NAMALWA (cell line): Measurements from ENCODE around the gene MYO9B.
"Not testable (repeated sequence)": the region's sequence is repeated elsewhere in the genome, so short reads cannot be mapped to it uniquely, and the experiment has no call there.

Source experiments
- DNase-seq: peaks from one replicate; pipeline ENCODE4 v3.0.0-alpha.2; 2015; ENCODE audit warnings: low spot score

The MYO9B gene

DNA sequence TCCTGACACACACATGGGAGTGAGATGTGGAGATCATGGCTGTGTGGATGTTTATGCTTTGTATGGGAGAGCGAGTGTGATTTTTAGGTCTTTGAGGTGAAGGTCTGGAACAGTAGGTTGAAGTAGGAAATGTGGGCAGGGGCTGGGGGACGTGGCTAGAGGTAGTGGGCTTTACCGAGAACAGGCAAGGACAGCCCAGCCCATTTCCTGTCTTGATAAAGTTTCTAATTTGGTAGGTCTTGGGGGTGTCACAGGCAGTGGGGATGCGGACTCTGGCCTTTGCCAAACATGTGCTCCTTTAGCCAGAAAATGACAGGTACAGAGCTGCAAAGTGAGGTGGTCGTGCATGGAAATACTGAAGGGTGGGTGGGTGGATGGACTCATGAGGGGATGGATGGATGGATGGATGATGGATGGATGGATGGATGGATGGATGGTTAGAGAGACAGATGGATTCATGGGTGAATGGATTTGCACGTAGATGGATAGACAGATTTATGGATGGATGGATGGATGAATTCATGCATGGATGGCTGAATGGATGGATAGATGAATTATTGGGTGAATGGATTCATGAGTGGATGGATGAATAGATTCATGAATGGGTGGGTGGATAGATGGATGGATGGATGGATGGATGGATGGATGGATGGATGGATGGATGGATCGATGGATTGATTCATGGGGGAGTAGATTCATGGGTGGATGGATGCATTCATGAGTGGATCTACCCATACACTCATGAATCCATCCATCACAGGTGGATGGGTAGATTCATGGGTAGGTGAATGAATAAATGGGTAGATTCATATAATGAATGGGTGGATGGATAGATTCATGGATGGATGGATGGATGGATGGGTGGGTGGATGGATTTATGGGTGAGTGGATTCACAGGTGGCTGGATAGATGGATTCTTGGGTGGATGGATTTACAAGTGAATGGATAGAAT is 70.2 kb downstream of the MYO9B start:
- no peak for DNase-seq

DNA sequence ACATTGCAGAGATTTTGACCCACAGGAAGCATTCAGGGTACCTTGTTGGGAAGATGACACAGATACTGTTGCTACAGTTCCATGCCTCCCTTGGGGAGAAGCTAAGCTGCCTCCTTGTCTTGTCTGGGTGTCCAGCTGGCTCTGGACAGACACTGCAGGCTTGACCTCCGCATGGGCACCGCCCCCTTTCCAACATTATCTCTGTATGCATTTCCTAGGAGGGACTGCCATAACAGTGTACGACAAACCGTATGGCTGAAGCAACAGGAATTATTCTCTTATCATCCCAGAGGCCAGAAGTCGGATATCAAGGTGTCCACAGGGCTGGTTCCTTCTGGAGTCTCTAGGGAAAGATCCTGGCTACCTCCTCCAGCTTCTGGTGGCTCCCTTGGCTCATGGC is 72.6 kb downstream of the MYO9B start:
- no peak for DNase-seq

DNA sequence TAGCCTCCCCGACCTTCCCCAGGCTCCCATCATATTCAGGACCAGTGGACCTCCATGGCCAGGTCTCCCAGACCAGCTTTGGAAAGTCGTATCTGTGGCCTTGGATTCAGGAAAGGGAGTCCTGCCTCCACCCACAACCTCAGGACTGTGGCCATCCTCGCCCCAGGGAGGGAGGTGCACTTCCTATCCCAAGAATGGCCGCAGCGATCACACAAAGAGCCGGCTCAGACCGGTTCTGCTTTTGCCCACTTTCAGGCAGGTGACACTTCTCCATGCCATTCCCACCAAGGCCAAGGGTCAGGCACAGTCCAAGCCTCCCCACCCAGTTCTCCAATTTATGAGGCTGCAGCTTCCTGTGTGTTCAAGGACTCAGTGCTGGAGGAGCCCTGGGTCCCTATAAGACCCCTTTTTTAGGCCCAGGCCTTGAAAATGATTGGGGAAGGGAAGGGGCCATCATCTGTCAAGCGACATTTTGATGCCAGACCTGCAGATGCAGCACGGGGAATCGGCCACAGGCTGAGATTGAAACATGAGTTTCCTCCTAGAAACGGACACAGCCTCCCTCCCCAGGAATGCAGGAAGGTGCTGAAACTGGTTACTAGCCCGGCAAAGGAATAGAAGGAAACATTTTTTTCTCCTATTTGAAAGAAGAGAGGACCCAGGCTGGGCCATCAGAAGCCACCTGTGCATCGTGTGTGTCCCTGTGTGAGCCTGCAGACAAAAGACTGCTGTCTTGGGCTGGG is 74.0 kb downstream of the MYO9B start:
- no peak for DNase-seq

DNA sequence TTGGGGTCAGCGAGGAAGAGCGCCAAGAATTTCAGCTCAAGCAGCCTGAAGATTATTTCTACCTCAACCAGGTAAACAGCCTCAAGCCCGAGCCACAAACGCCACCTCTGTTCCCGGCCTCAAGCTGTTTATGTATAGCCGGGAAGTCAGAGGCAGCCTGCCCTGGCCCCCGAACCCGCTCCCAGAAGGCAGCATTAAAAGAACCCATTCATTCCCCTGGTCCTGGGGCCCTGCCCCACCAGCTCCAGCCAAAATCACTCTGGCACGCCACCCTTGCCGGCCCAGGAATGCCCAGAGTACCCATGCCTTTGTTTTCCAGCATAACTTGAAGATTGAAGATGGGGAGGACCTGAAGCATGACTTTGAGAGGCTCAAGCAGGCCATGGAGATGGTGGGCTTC is 78.4 kb downstream of the MYO9B start:
- DNase-seq, result no peak

DNA sequence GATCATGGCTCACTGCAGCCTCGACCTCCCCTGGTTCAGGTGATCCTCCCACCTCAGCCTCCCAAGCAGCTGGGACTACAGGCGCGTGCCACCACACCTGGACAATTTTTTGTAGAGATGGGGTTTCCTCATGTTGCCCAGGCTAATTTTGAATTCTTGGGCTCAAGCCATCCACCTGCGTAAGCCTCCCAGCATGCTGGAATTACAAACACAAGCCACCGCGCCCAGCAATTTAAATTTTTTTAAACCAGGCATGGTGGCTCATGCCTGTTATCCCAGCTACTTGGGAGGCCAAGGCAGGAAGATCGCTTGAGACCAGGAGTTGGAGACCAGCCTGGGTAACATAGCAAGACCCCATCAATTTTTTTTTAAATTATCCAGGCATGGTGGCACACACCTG is 79.7 kb downstream of the MYO9B start:
- DNase-seq, result no peak

DNA sequence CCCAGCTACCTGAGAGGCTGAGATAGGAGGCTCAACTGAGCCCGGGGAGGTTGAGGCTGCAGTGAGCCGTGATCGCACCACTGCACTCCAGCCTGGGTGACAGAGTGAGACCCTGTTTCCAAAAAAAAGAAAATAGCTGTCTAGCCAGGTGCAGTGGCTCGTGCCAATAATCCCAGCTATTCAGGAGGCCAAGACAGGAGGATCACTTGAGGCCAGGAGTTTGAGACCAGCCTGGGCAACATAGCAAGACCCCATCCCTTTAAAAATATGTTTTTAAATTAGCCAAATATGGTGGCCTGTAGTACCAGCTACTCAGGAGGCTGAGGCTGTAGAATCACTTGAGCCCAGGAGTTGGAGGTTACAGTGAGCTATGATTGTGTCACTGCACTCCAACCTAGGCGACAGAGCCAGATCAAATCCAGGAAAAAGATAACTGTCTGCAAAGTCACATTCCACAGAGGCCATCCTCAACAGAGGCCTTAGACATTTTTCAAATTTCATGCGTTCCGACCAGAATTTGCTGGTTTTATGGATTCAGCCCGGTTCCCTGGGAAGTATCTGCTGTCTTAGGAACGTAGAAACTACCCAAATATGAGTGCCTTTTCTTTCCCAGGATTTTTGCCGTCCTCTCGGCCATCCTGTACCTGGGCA is 80.8 kb downstream of the MYO9B start:
- no peak for DNase-seq

DNA sequence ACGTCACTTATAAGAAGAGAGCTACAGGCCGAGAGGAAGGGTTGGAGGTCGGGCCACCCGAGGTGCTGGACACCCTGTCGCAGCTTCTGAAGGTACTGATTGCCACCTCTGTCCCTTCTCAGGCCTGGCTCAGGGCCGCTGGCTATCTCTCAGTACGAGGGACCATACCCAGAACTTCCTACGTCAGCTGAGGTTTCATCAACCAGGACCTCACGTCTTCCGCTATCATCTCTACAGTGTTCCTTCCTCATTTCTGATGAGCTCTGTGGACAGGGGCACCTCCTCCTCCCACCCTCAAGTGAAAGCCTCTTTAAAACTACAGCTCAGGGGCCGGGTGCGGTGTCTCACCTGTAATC is 81.3 kb downstream of the MYO9B start:
- DNase-seq, result no peak

DNA sequence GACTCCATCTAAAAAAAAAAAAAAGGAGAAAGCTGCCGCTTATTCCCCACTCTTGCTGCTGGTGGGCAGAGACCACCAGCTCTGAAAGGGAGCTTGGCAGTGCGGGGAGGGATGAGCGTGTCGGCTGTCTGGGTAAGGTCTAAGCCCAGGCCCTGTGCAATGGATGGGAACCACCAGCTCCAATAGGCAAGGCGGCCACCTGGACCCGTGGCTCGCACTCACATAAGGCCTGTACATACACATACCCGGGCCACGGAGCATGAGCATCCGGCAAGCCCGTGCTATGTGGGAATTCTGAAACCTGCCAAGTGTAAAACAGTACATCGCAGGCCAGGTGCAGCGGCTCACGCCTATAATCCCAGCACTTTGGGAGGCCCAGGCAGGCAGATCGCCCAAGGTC is 83.0 kb downstream of the MYO9B start:
- no peak for DNase-seq

DNA sequence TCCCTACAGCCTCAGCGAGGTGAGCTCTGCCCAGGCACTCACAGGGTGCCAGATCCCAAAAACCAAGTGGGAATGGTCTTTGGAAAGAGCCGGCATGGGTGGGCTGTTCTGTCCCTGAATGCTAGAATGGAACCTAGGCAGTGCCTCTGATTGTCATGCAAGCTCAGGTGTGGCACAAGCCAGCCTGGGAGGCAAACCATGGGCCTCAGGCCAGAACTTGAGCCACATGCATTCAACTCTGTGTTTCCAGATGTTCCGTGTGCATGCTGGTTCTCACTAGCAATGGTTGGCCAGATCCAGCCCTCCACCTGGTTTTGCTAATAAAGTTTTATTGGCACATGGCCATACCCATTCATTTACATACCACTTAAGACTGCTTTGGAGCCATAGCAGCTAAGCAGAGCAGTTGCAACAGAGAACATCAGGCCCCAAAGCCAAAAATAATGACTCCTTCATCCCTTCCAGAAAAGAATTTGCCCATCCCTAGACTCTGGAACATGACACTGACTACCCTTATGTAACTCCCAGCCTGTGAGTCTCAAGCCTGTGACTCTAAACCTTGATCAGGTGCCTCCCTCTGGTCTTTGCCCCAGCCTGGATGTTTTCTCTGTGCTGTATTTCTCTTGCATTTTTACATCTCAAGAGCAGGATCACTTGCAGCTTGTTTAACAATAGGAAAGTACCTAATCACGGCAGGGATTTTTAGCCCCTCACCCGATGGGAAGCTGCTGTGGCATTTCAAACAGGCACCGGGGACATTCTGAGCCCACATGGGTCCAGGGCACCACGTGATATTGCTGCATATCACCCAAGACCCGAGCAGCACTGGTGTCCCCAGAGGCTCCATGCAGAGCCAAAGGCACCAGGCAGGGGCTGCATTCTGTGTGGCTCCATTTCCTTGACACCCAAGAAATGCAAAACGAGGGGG is 84.2 kb downstream of the MYO9B start:
- DNase-seq, result peak; percentile 68

DNA sequence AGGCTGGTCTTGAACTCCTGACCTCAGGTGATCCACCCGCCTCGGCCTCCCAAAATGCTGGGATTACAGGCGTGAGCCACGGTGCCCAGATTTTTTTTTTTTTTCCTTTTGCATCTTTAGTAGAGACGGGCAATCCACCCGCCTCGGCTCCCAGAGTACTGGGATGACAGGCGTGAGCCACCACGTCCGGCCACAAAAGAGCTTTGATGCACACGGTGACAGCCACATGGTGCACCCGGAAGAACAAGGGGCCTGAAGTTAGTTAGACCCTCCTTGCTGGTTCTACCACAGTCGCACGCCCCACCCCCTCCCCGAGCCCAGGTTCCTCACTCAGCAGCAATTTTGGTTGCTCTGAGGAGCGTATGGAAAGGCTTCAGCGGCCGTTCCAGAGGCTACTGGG is 85.3 kb downstream of the MYO9B start:
- no peak for DNase-seq

DNA sequence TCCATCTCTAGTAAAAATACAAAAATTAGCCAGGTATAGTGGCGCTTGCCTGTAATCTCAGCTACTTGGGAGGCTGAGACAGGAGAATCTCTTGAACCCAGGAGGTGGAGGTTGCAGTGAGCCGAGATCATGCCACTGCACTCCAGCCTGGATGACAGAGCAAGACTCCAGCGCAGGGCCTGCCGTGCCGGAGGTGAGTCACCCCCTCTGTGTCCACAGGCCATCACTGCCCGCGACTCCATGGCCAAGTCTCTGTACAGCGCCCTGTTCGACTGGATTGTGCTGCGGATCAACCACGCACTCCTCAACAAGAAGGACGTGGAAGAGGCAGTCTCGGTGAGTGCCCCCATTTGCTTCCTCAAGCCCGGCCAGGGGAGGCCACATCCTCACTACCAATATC is 86.6 kb downstream of the MYO9B start:
- not testable (repeated sequence) for DNase-seq

DNA sequence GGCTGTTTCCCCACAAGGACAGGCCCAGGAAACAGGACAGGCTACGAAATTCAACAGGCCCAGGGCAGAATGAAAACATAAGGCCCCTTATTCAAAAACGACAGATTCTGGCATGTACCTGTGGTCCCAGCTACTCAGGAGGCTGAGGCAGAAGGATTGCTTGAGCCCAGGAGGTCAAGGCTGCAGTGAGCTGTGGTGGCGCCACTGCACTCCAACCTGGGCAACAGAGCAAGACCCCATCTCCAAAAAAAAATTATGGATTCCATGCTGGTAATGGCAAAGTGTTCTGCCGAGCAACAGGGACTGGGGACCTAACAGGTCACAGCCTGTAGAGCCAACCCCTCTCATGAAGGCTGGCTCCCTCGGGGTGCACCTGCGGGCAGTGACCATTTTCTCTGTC is 87.0 kb downstream of the MYO9B start:
- DNase-seq, result no peak

DNA sequence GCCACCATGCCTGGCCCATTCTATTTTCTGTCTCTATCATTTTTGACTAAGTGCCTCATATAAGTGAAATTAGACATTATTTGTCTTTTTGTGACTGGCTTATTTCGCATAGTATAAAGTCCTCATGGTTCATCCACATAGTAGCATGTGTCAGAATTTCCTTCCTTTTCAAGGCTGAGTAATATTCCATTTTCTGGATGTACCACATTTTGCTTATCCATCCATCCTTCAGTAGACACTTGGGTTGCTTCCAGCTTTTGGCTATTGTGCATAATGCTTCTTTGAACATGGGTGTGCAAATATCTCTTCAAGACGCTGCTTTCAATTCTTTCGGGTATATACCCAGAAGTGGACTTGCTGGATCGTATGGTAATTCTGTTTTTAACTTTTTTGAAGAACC is 88.1 kb downstream of the MYO9B start:
- no peak for DNase-seq

DNA sequence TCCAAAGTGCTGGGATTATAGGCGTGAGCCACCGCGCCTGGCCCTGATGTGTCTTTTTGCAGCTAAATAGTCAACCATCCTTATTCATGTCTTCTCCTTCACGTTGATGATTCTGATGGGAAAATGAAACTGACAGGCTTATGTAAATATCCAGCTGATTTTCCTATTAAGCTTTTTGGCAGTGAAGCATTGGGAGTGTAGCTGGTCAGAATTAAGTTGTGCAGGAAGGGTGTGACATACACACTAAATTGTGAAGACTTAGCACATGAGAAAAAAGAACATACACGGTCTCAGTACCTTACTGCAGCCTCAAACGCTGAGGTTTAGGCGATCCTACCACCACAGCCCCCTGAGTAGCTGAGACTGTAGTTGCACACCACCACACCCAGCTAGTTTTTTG is 89.1 kb downstream of the MYO9B start:
- no peak for DNase-seq

DNA sequence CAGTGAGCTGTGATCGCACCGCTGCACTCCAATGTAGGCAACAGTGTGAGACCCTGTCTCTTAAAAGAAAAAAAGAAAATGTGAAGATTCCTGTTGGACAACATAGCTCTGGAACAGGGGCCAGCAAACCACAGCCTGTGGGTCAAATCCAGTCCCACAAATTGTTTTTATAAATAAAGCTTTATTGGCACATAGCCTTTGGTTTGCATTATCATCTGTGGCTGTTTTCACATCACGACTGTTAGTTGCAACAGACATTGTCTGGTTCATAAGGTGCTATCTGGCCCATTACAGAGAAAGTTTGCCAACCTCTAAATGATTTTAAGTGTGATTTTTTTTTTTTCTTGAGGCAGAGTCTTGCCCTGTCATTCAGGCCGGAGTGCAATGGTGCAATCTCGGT is 90.1 kb downstream of the MYO9B start:
- no peak for DNase-seq

DNA sequence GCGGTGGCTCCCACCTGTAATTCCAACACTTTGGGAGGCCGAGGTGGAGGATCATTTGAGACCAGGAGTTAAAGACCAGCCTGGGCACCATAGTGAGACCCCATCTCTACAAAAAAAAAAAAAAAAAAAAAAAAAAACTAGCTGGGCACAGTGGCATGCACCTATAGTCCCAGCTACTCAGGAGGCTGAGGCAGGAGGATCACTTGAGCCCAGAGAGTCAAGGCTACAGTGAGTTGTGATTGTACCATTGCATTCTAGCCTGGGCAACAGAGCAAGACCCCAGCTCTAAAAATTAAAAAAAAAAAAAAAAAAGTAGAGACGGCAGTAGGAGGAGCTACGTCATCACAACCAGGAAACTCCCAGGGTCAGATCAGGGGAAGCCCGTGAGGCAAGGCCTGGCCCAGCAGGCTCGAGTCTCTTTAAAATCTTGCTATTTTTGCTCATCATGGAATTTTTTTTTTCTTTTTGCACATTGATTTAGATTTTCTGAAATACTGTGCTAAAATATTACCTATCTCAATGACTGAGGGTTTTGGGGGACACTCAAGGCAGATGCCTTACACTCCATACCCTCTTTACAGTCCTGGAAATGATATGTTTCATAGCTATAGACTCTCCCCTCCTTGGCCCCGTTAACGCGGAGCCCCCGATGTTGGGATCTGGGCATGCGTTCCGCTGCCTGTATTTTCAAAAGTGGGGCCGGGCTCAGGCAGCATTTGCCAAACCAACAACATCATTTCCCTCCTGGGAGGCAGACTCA is 95.1 kb downstream of the MYO9B start:
- DNase-seq, result no peak

DNA sequence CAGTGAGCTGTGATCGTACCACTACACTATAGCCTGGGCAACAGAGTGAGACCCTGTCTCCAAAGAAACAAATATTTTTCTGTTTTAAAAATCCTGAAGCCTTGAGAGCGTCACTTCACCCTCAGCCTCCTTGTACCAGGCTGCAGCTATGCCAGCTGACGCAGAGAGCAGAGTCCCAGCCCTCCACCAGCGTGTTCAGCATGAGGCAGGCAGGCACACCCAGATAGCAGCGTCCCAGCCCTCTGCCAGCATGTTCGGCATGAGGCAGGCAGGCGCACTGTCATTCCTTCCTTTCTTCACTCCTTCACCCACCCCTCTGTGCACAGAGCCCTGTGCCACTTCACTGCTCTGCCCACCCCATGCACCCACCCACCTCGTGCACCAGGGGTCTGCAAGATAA is 96.3 kb downstream of the MYO9B start:
- DNase-seq, result no peak

DNA sequence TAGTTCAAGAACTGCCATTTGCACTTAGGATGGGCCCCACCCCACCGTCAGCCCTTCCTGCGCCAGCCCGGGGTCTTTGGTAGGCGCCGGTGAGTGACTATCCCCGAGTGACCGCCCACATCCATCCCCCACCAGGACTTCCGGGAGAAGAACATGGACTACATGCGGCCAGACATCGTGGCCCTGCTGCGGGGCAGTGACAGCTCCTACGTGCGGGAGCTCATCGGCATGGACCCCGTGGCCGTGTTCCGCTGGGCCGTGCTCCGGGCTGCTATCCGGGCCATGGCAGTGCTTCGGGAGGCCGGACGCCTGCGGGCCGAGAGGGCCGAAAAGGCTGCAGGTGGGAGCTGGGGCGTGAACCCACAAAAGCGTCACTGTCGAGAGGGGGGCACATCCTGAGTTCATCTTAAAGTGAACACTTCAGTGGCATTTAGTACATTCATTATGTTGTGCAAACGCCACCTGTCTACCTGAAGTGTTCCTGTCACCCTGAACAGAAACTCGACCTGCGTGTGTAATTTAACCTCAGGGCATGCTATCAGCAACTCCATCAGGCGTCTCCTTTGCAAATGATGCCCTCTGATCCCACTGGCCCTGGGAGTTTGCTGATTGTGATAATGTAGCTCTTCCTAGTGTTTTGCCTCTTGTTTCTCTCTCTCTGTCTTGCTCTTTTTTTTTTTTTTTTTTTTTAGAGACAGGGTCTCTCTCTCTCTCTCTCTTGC is 97.2 kb downstream of the MYO9B start:
- DNase-seq, result no peak

DNA sequence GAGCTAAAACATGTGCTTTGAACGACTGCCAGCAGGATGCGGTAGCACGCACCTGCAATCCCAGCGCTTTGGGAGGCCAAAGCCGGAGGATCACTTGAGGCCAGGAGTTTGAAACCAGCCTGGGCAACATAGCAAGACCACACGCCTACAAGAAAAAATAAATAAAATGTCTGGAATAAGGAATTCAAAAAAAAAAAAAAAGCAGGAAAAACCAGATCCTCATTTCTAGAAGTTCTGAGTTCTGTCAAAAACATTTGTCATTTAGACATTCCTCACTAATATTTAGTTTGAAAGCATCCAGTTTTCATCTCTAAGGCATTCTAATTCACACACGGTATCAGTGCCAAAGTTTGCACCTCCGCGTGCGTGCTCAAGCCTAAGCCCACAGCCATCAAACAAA is 102.7 kb downstream of the MYO9B start:
- DNase-seq, result no peak

DNA sequence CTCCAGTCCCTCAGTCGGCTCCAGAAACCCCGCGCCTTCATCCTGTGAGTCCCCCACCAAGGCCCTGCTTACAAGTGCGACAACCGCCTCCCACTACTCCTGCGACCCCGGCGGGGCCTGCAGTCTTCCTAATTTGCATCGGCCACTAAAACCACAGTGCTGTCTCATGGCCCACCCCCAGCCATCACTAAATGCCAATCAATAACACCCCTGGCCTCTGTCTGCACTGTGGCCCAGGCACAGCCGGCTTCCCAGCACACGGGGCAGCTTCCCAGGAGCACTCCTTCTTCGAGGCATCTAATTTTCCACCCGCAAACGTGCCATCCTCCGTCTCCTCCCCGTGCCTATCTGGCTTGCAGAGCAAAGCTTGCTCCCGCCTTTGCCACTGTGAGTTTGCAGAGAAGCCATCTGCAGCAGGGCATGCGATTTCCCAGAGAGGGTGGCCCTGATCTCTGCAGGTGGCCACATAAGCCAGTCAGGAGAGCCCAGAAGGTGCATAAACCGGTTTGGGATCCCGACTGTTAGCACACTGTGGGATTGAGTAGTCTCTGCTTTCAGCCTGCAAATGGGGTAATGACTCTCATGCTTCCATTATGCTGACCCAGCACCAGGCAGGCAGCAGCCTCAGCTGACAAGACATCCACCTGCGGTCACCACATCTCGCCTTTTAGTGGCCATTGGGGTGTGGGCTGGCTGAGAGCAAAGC is 105.6 kb downstream of the MYO9B start:
- no peak for DNase-seq
